ENCODE measurements around the gene DIRAS1.

Gene DIRAS1
- 1.2 to 12.7 (median 5.0) reads per million in 18 experiments for total RNA-seq

GRCh38 chr19:2720777-2721569 is at the start of gene DIRAS1:
DIRAS1 (minus strand) TSS chr19:2721372; CDS start chr19:2717806, 3,566 bp downstream.
- no peak for DNase-seq

GRCh38 chr19:2770055-2771013 is 49.2 kb upstream of the DIRAS1 start:
- DNase-seq, result peak; percentile 36 to 62

- DNase-seq, result no peak
These were observed 48.0 kb upstream of the DIRAS1 start for GRCh38 chr19:2769218-2769617.

GRCh38 chr19:2768365-2769132 is 47.4 kb upstream of the DIRAS1 start:
- DNase-seq, result no peak

GRCh38 chr19:2767688-2768087 is 46.5 kb upstream of the DIRAS1 start:
- DNase-seq, result no peak

GRCh38 chr19:2766594-2767372 is 45.6 kb upstream of the DIRAS1 start:
- no peak for DNase-seq

GRCh38 chr19:2765376-2765775 is 44.2 kb upstream of the DIRAS1 start:
- DNase-seq, result no peak

- no peak for DNase-seq
These were observed 43.8 kb upstream of the DIRAS1 start for GRCh38 chr19:2764945-2765344.

- DNase-seq, result no peak
These were observed 42.5 kb upstream of the DIRAS1 start for GRCh38 chr19:2763687-2764086.

GRCh38 chr19:2762783-2763496 is 41.8 kb upstream of the DIRAS1 start:
- DNase-seq, result no peak

- DNase-seq, result no peak
These were observed 41.0 kb upstream of the DIRAS1 start for GRCh38 chr19:2761876-2762782.

GRCh38 chr19:2761309-2761677 is 40.1 kb upstream of the DIRAS1 start:
- DNase-seq, result no peak

- DNase-seq, result no peak
These were observed 38.8 kb upstream of the DIRAS1 start for GRCh38 chr19:2759965-2760364.

GRCh38 chr19:2759362-2759761 is 38.2 kb upstream of the DIRAS1 start:
- peak in 1 of 2 donors; percentile 71 for DNase-seq

GRCh38 chr19:2758601-2759313 is 37.6 kb upstream of the DIRAS1 start:
- no peak for DNase-seq

- DNase-seq, result no peak
These were observed 36.0 kb upstream of the DIRAS1 start for GRCh38 chr19:2756921-2757881.

GRCh38 chr19:2756477-2756876 is 35.3 kb upstream of the DIRAS1 start:
- DNase-seq, result no peak

- no peak for DNase-seq
These were observed 34.6 kb upstream of the DIRAS1 start for GRCh38 chr19:2755811-2756210.

GRCh38 chr19:2755448-2755705 is 34.2 kb upstream of the DIRAS1 start:
- no peak for DNase-seq

Data from inflammatory macrophage (primary cell).